ENCODE measurements around the gene SCN2A. TPM values are rescaled to one million over a fixed set of nuclear protein-coding genes. Genes with fewer than 3 reads are reported as not detected.

The SCN2A gene
- total RNA-seq, 1 donor from 2014 or later = 0.04 TPM

DNA sequence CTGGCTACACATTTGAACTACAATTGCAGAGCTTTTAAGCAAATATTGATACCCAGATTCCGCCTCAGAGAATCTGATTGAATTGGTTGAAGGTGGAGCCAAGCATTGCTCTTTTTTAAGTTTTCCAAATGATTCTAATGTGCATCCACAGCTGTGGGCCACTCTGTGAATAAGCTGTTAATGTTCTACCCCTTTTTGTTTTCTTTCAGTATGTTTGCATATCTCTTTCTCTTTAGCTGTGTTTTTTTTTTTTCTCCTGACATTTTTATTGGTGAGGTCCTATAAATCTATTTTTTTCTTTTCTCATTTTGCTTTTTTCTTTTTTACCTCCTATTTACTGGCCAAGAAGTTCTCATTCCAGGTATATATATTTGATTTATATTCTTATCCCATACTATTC lies 41.9 kb upstream of the SCN2A start:
- DNase-seq (ENCODE audit: low read depth) = no peak
- no peaks in the 10 kb centered on the region for H3K36me3 ChIP-seq (ENCODE audit: control insufficient read depth, insufficient read depth, low read length)
- no peak for TF ChIP-seq CTCF (IDR thresholded peaks at IDR 0.05; ENCODE audit: insufficient read depth, low read length, poor library complexity, severe bottlenecking)

GRCh38 chr2:165198181-165198580 lies 41.0 kb upstream of the SCN2A start:
- DNase-seq (ENCODE audit: low read depth) = no peak
- no peak for TF ChIP-seq CTCF (IDR thresholded peaks at IDR 0.05; ENCODE audit: insufficient read depth, low read length, poor library complexity, severe bottlenecking)

More for the DNA sequence above, 41.9 kb upstream of the SCN2A start:
- Histone ChIP-seq H3K27me3 (ENCODE audit: control insufficient read depth, insufficient read depth, low read length) (no peaks in the 10 kb centered on the region), H3K4me3 (ENCODE audit: low read depth, low read length) (no peak overlapping the region)

GRCh38 chr2:165202239-165202638 lies 37.0 kb upstream of the SCN2A start:
- TF ChIP-seq CTCF (IDR thresholded peaks at IDR 0.05; ENCODE audit: insufficient read depth, low read length, poor library complexity, severe bottlenecking) = no peak
- no peak for DNase-seq (ENCODE audit: low read depth)
- Histone ChIP-seq H3K27me3 (ENCODE audit: control insufficient read depth, insufficient read depth, low read length) (no peaks in the 10 kb centered on the region), H3K4me3 (ENCODE audit: low read depth, low read length) (no peak overlapping the region), H3K36me3 (ENCODE audit: control insufficient read depth, insufficient read depth, low read length) (no peaks in the 10 kb centered on the region)

More at GRCh38 chr2:165198181-165198580, 41.0 kb upstream of the SCN2A start:
- no peak overlapping the region for H3K4me3 ChIP-seq (ENCODE audit: low read depth, low read length)
- H3K36me3 ChIP-seq (ENCODE audit: control insufficient read depth, insufficient read depth, low read length) = no peaks in the 10 kb centered on the region
- no peaks in the 10 kb centered on the region for H3K27me3 ChIP-seq (ENCODE audit: control insufficient read depth, insufficient read depth, low read length)

DNA sequence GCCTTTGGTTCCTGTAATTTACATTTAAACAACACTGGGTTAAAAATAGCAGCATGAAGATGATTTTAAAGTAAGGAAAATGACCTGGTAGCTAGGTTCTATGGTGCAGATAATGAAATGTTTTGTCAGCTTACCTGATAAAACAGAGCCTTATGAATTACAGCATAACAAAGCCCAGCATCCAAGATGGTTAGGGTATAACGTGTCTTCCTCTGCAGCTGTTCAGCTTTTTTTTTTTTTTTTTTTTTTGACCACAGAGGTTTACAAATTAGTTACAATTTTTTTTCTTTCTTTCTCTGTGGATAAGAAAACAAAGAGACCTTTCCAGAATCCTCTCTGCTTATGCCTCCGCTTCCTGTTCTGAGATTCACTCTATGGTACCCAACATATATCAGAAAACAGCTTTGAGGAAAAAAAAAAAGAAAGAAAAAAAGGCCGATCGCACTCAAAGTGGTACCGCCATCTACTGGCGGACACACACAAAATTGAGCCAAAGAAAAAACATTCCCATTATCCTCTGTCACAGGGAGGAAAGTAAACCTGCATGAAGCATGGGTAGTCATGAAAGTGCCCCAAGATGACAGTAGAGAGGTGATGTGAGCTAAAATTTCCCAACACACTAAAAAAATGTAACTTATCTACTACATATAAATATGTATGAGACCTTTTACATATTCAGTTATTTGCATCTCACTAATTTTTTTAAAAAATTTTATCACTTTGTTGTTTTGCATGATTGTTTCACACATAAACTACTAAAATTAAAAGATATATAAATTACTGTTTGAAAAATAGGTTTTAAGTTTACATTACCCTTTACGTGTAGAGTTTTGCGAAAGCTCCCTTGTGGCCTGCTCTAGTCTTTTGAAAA lies 35.3 kb upstream of the SCN2A start, which contains the start of gene SCN3A:
SCN3A (minus strand) TSS at position 362 of the 871 bp plus-strand sequence. CDS start 27,656 bp downstream, outside the sequence.
- Histone ChIP-seq H3K27me3 (ENCODE audit: control insufficient read depth, insufficient read depth, low read length) (no peaks in the 10 kb centered on the region), H3K36me3 (ENCODE audit: control insufficient read depth, insufficient read depth, low read length) (no peaks in the 10 kb centered on the region), H3K4me3 (ENCODE audit: low read depth, low read length) (peak within 1 kb of the TSS; percentile 14)
- no peak for DNase-seq (ENCODE audit: low read depth)
- TF ChIP-seq CTCF (IDR thresholded peaks at IDR 0.05; ENCODE audit: insufficient read depth, low read length, poor library complexity, severe bottlenecking) = peak; percentile 67

- no peaks in the 10 kb centered on the region for H3K27me3 ChIP-seq (ENCODE audit: control insufficient read depth, insufficient read depth, low read length)
- no peak for DNase-seq (ENCODE audit: low read depth)
- H3K4me3 ChIP-seq (ENCODE audit: low read depth, low read length) = no peak overlapping the region
- no peaks in the 10 kb centered on the region for H3K36me3 ChIP-seq (ENCODE audit: control insufficient read depth, insufficient read depth, low read length)
- no peak for TF ChIP-seq CTCF (IDR thresholded peaks at IDR 0.05; ENCODE audit: insufficient read depth, low read length, poor library complexity, severe bottlenecking)
These were observed 33.3 kb upstream of the SCN2A start for GRCh38 chr2:165205865-165206264.
